Neural crest cell (in vitro differentiated cells): ENCODE measurements around the gene SLC26A3. TPM values are rescaled to one million over a fixed set of nuclear protein-coding genes. Genes with fewer than 3 reads are reported as not detected.

Experiments
- DNase-seq: peaks from one replicate; pipeline ENCODE4 v3.0.0; 2021; ENCODE audit warnings: low read depth, mixed read lengths, low spot score
- H3K27ac Mint-ChIP-seq: one replicate; pipeline ENCODE4 v1.8.0; 2021; ENCODE audit warnings: mild to moderate bottlenecking, mixed read lengths; ENCODE audit not compliant: unreplicated experiment
- H3K27me3 Mint-ChIP-seq: 2 replicates; pipeline ENCODE4 v1.8.0; 2021; ENCODE audit warnings: low read depth, mild to moderate bottlenecking, mixed read lengths
- H3K36me3 Mint-ChIP-seq: 2 replicates; pipeline ENCODE4 v1.8.0; 2021; ENCODE audit warnings: low read depth, mild to moderate bottlenecking, mixed read lengths
- H3K4me1 Mint-ChIP-seq: 2 replicates; pipeline ENCODE4 v1.8.0; 2021; ENCODE audit warnings: mixed read lengths
- H3K4me3 Mint-ChIP-seq: one replicate; pipeline ENCODE4 v1.8.0; 2021; ENCODE audit warnings: mild to moderate bottlenecking, mixed read lengths
- H3K9me3 Mint-ChIP-seq: 2 replicates; pipeline ENCODE4 v1.8.0; 2021; ENCODE audit warnings: mixed read lengths
- total RNA-seq: library from RNA; stranded (reverse); gene quantifications from 2 replicates; pipeline ENCODE4 v1.2.1, GENCODE V29; 2021
- TF ChIP-seq, protein P1 (sequence below): fragments of 200-600 bp; sonication (generic); conservative IDR thresholded peaks from 2 replicates; pipeline ENCODE4 v1.5.0; 2021; ENCODE audit warnings: antibody characterized with exemption, mild to moderate bottlenecking

SLC26A3 gene
- total RNA-seq, 1 donor from 2014 or later = not detected

GRCh38 chr7:107785926-107786325 is 17.1 kb downstream of the SLC26A3 start:
- H3K9me3 Mint-ChIP-seq = no peaks in the 10 kb centered on the region
- no peak overlapping the region for H3K4me3 Mint-ChIP-seq
- no peak for DNase-seq
- TF ChIP-seq, protein P1, sequence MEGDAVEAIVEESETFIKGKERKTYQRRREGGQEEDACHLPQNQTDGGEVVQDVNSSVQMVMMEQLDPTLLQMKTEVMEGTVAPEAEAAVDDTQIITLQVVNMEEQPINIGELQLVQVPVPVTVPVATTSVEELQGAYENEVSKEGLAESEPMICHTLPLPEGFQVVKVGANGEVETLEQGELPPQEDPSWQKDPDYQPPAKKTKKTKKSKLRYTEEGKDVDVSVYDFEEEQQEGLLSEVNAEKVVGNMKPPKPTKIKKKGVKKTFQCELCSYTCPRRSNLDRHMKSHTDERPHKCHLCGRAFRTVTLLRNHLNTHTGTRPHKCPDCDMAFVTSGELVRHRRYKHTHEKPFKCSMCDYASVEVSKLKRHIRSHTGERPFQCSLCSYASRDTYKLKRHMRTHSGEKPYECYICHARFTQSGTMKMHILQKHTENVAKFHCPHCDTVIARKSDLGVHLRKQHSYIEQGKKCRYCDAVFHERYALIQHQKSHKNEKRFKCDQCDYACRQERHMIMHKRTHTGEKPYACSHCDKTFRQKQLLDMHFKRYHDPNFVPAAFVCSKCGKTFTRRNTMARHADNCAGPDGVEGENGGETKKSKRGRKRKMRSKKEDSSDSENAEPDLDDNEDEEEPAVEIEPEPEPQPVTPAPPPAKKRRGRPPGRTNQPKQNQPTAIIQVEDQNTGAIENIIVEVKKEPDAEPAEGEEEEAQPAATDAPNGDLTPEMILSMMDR = no peak
- H3K27me3 Mint-ChIP-seq = no peaks in the 10 kb centered on the region
- no peak overlapping the region for H3K27ac Mint-ChIP-seq
- H3K4me1 Mint-ChIP-seq = no peaks in the 10 kb centered on the region
- H3K36me3 Mint-ChIP-seq = no peaks in the 10 kb centered on the region

DNA sequence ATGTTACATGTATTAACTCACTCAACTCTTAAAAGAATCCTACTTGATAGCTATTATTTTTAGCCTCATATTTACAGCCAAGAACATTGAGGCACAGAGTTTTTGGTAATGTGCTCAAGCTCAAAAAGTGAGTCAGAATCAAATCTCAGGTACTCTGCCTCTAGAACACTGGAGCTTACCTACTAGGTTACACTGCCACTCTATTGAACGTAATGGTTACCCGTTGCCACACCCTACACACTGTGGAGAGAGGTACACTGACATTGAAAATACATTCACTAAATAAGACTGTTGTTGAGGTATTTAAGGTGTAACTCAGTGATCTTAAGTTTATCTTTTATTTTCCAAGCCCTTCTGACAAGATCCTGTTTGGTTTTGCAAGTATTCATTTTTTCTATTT is 17.9 kb downstream of the SLC26A3 start:
- no peaks in the 10 kb centered on the region for H3K9me3 Mint-ChIP-seq
- DNase-seq = no peak
- H3K4me3 Mint-ChIP-seq = no peak overlapping the region
- no peaks in the 10 kb centered on the region for H3K4me1 Mint-ChIP-seq
- TF ChIP-seq, protein P1 = no peak
- H3K36me3 Mint-ChIP-seq = no peaks in the 10 kb centered on the region
- no peaks in the 10 kb centered on the region for H3K27me3 Mint-ChIP-seq
- no peak overlapping the region for H3K27ac Mint-ChIP-seq

GRCh38 chr7:107783648-107784047 is 19.4 kb downstream of the SLC26A3 start:
- Mint-ChIP-seq H3K36me3 (no peaks in the 10 kb centered on the region), H3K27ac (no peak overlapping the region), H3K4me3 (no peak overlapping the region), H3K4me1 (no peaks in the 10 kb centered on the region), H3K27me3 (no peaks in the 10 kb centered on the region), H3K9me3 (no peaks in the 10 kb centered on the region)
- no peak for DNase-seq
- TF ChIP-seq, protein P1 = no peak

DNA sequence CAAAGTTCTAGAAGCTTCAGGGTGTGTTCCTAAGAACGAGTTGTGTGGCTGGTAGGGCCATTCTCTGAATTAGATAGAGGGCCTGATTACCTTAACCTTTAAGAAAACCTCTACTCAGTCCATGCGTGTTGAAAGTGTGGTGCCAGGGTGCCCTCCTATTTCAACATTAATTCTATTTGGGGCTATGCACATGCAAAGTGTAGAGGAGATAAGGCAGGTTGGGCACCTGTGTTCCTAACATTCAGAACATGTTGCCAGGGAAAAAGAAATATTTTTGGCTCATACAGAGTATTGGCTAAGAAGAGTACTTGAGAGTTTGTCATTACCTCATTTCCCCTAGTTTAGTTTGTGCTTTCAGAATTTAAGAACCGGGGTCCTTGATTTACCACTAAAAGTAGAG is 20.6 kb downstream of the SLC26A3 start:
- Mint-ChIP-seq H3K4me1 (no peaks in the 10 kb centered on the region), H3K4me3 (no peak overlapping the region), H3K9me3 (no peaks in the 10 kb centered on the region), H3K27ac (no peak overlapping the region), H3K27me3 (no peaks in the 10 kb centered on the region), H3K36me3 (no peaks in the 10 kb centered on the region)
- no peak for DNase-seq
- TF ChIP-seq, protein P1 = no peak

- Mint-ChIP-seq H3K4me1 (no peaks in the 10 kb centered on the region), H3K27ac (no peak overlapping the region), H3K36me3 (no peaks in the 10 kb centered on the region), H3K9me3 (no peaks in the 10 kb centered on the region), H3K4me3 (no peak overlapping the region), H3K27me3 (no peaks in the 10 kb centered on the region)
- DNase-seq = no peak
- TF ChIP-seq, protein P1 = no peak
Measured at GRCh38 chr7:107779647-107780099, 23.4 kb downstream of the SLC26A3 start.

GRCh38 chr7:107778283-107778682 is 24.7 kb downstream of the SLC26A3 start:
- Mint-ChIP-seq H3K27me3 (no peaks in the 10 kb centered on the region), H3K9me3 (no peaks in the 10 kb centered on the region), H3K36me3 (no peaks in the 10 kb centered on the region), H3K4me1 (no peaks in the 10 kb centered on the region), H3K4me3 (no peak overlapping the region), H3K27ac (no peak overlapping the region)
- DNase-seq = no peak
- TF ChIP-seq, protein P1 = no peak
